HUDEP-2 (cell line): Measurements from ENCODE around the gene ARHGAP26.
A peak's percentile ranks its signal among the peaks of the same experiment; 100 is the strongest.

Experiments used
- DNase-seq, 76 experiments: peaks; one replicate each; lab custom pipeline; 2025; ENCODE audit not compliant: unreplicated experiment in 76 of 76; lab: John Stamatoyannopoulos, UW

Gene ARHGAP26

DNA sequence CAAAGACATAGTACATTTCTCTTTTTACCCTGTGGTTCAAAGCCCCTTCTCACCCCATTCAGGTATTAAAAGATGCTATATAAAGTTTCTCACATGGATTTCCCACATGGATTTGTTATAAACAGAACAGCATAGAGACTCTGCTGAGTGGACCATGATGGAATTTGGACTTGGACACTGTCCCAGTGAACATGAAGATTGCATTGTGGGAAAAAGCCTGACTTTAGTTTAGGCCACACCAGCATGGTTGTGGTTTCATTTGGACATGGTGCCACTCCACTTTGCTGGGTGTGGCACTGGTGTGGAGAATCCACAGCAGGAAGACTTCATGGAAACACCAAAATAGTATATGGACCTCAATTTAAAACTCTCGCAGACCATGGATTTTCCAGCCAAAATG is 124.6 kb downstream of the ARHGAP26 start:
- DNase-seq: no peak

DNA sequence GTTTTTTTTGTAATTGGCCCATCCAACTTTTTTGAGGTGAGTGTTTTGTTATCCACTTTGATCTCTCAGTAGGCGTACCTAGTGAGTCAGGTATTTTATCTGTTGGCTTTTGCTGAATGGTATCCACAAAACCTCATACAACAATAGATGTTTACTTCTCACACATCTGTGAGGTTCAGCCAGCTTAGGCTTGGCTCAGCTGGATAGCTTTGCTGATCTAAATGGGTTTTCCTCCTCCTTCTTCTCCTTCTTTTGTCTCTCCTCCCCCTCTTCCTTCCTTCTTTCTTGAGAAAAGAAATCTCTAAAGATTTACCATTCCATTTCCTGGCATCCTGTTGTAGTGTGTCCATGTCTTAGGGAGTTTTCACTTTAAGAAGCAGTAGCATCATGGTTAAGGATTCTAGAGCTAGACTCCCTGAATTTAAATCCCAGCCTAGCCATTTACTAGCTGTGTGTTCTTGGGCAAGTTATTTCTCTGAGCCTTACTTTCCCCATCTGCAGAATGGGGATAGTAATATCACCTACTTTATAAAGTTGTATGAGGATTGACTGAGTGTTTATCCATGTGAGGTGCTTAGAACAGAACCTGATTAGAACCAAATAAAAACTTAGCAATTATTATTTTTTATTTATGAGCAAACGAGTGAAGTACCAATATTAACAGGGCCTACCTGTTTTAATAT is 126.3 kb downstream of the ARHGAP26 start:
- no peak for DNase-seq

DNA sequence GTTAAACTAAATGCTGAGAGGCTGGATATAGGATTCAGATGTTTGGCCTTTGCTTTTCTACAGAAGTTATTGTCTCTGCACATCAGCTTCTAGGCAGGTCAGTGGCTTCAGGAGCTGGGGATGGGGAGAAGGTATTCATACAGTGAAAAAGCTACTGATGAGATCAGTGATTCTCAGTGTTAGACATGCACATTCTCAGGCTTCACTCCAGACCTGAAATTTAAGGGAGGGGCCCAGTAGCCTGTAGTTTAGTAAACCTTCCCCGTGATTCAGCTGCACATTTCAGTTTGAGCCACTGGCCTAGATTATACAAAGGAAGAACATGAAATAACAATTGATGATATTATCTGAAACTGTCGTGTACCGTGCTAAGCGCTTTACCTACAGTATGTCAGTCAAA is 127.2 kb downstream of the ARHGAP26 start:
- no peak for DNase-seq

DNA sequence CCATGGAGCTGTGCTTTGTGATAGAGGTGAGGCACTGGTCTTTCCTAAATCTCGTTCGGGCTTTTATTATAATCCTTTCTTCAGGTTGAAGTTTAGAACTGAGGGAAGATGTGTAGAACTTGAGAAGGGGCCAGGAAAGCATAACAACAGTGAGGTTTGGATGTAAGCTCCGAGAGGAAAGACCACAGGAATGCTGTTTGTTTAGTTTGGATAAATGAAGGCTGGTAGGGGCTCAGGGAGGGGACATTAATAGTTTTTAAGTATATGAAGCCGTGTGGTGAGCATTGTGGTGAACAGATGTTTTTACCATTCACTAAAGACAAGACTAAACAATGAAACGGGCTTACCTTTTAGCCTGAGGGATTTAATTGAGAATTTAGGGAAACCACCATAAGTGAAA is 130.8 kb downstream of the ARHGAP26 start:
- DNase-seq: peak in 1 of 76 experiments; percentile 3

DNA sequence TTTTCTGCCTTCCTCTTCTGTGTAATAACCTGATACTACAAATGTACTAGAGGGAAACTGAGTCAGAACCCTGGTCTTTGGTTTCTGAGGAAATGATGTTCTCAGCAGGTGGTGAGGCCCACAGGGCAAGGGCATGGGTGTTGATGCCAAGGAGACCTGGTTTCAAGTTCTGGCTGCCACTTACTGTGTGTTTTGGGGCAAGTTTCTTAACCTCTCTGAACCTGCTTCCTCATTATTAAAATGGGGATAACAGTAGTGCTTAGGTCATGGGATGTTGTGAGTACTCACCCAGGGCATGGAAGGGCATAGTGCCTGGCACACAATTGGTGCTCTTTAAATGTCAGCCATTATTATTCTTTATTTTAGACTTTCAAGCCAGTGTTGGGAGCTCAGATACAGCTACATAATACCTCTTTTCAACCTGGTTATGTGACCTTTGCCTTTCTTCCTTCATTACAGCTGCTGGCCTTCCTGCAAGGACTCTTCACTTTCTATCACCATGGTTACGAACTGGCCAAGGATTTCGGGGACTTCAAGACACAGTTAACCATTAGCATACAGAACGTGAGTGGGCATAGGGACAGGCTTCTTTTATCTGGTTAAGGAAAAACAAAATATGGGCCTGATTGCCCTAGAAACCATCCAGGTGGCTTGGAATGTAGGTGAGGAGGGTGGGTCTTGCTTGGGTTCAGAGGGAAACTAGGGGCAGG is 131.5 kb downstream of the ARHGAP26 start:
- DNase-seq: no peak

DNA sequence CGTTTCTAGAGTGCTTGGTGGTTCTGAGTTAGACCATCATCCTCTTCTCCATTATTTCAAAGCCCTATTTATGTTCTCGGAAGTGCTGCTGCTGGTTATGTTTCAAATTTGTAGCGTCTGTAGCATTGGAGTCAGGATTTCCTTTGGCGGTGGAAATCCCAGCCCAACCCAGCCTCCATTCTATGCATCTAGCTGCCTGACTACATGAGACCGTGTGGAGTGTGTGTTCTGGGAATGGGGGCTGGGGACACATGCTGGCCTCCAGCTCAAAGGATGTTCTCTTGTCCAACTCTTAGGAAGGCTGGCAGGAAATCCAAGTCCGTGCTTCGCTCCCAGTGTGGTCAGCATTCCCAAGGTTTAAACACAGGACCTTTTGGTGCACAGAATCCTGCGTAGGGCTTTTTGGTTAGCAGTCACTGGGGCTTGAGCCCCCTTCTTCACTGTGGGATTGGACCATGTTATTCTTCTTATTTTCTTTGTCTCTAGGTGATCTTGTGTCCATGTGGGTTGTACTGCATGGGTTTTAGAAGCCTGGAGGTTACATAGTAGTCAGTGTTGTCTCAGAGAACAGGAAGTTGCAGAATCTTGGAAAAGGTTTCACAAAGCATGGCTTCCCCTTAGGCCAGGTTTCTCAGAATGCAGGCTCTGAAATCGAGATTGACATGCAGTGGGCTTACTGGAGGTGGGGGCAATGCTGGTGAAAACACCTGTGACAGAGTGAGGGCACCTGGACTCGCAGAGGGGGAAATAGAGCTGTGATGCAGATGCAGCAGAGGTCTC is 132.2 kb downstream of the ARHGAP26 start:
- DNase-seq: no peak

DNA sequence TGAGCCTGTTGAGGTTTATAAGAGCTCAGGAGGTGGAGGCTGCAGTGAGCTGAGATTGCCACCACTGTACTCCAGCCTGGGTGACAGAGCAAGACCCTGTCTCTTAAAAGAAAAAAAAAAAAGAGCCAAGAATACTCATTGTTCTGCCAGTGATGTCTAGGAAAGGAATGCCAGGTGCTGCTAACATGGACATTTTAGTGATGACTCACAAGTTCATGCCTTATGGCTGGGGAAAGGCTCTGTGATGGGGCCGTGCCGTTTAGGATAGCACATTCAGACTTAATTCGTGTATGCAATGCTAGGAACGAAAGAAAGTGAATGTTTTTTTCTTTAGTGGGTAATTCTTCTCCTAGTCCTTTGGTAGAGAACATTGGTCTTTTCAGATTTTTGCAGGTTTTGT is 134.2 kb downstream of the ARHGAP26 start:
- no peak for DNase-seq

DNA sequence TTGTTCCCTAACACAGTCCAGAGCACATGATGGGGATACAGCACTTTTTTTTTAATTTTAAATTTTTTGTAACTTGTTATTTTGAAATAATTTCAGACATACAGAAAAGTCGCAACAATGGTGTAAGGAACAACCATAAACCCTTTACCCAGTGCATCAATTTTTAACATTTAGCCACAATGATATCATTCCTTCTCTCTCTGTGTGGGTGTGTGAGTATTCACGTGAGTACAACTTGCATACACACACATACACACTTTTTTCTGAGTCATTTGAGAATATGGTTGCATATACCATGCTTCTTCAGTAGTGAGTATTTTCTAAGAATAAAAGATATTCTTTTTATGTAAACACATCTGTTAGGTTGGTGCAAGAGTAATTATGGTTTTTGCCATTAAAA is 135.2 kb downstream of the ARHGAP26 start:
- DNase-seq: no peak

DNA sequence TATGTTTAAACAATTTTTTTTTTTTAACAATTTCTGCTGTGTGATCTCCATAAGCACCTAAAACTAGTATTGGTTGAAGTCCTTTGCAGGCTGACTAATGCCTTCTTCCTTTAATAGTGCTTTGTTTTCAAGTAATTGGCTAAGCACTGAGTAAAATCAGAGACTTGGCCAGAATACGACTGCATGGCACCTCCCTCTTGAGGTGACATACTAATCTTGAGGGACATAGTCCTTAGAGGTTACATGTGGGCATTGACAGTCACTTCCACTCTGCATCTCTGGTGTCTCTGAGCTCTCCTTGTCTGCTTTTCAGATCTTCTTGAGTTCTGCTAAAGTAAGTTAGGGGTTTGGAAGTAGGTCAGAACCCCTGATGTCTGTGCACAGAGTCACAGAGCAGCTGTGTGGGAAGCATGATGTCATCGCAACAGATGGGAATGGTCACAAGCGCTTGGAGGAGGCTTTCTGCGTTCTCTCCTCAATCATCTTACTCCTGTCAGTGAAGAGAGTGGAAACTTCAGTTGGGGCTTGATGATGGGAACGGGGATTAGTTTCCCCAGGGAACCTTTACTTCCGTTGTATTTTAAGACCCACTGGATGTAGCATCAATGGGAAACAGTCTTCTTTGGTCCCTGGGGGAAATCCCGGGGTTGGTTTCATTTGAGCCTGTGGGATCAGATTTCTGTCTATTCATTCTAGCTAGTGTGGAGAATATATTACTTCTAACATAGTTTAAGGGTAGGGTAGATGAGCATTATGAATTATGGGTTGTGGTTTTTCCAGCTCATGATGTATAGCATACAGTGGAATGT is 136.9 kb downstream of the ARHGAP26 start:
- DNase-seq: no peak

DNA sequence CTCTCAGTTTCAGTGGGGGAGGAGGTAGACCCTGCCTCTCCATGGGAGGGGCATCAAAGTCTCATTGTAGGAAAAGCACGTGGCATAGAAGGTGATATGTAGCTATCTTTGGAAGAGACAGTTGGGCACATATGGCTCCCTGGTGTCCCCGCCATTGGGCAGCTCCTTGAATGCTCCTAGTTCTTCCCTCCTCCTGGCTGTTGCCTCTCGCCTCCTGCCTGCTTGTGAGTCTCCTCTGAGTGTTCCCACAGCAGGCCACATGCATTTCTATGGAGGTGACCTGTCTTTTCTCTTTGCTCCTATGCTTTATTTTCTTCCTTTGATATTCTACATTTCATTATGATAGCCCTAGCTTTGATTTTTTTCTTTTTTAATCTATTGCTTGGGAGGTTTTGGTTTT is 138.5 kb downstream of the ARHGAP26 start:
- DNase-seq: no peak

DNA sequence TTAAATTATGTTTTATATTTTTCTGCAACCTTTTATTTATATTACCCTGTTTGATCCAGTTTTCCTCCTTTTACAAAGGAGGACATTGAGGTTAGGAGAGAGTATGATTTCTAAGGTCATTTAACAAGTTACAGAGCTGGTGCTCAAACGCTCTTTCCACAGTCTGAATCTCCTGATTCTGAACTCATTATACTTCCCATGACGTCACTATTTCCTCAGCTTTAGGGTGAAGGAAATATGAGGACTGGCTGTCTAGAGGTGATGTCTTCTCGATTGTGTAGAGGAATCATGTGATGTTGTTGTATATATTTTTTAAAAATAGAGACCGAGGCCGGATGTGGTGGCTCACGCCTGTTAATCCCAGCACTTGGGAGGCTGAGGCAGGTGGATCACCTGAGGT is 140.0 kb downstream of the ARHGAP26 start:
- no peak for DNase-seq

DNA sequence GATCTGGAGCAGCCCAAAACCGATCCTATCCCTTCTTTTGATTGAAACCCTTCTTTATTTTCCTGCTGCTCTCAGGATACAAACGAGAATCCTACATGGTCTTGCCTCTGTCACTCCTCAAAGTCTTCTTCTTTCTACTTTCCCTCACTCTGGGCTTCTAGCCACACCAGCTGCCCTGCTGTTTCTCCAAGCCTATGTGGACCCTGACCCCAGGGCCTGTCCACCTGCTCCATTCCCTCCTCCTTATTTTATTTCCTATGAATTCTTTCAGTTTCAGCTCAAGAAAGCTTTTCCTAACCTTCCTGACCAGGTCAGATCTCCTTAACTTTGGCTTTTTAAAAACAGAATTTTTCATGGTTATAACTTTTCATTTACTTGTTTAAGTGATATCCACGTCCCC is 141.0 kb downstream of the ARHGAP26 start:
- no peak for DNase-seq

DNA sequence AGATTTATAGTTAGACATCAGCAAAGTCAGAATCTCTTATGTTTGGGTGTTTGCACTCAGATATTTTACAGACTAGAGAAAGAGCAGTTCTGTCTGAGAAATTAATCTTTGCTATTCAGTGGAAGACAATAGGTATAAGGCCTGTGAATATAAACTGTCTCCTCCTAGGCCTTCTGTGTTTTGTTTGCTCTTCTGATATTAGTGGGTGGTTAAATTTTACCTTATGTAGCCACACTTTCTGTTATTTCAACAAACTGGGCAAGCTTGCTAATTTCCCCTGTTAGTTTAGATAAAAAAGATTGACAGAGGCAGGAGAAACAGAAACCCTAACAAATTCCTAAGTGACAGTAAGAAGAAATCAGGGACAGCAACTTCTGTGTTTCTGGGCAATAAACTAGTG is 141.6 kb downstream of the ARHGAP26 start:
- no peak for DNase-seq

DNA sequence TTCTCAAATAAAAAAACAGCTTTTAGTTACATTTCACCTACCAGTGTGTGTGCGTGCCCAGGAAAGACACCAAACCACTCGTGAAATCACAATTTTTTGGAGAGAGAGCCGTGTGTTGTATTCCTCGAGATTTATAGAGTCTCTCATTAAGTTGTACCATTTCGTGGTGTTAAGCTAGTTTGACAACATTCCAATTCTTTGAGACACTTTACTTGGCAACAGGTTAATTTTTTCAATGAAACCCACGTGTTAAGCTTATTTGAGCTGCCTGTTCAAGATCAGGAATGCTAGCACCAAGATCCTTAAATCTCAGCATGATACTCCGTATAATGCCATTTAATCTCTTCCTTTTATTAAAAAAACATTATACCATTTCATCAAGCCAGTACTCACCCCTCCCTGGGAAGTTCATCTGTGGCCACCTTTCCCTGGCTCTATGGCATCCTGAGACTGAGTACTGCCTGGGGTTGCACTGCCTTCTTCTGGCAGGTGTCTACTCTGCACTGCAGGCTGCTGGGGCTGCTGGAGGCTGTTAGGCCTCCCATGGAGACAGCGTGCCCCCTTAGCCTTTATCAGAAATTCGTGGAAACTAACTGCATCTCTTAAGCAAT is 143.7 kb downstream of the ARHGAP26 start:
- DNase-seq: no peak

DNA sequence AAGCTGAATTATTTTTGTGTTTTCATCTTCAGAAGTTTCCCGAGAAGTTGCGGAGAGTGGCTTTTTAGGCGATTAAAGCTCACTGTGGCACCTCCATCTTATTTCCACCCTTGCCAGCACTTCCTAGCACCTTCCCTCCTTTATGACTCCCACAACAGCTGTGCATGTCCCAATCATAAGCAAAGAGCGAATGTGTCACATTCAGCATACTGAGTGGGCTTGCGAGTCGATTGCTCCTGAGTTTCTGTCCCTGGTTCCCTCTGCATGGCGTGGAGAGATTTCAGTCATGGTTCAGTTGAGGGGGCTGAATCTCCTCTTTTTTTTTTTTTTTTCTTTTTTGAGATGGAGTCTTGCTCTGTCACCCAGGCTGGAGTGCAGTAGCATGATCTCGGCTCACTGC is 144.9 kb downstream of the ARHGAP26 start:
- no peak for DNase-seq

DNA sequence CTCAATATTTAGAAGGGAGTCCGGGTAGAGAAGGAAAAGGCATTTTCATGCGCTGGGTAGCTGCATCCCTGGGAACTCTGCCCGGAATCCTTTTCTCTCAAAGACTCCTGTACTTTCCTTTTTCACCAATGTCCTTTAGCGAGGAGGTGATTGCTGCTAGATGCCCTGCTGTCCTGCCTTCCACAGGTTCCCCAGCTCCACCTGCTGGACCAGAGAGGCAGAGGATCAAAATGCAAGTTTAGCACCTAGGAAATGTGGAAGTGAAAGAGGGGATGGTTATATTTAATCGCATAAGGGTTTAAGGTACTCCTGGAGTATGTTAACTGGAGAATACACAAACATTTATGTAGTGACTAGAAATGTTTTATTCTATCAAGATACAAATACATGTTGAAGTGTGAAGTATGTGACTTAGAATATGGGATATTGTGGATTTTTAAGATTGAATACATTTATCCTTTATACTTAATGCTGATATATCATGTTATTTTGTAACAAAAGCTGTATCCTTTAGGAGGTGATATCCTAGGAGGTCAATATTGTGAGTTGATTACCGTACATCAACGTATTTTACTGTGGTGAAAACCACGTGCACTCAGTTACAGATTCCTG is 145.7 kb downstream of the ARHGAP26 start:
- peak in 3 of 76 experiments; percentile 3 to 13 (median 10) for DNase-seq

DNA sequence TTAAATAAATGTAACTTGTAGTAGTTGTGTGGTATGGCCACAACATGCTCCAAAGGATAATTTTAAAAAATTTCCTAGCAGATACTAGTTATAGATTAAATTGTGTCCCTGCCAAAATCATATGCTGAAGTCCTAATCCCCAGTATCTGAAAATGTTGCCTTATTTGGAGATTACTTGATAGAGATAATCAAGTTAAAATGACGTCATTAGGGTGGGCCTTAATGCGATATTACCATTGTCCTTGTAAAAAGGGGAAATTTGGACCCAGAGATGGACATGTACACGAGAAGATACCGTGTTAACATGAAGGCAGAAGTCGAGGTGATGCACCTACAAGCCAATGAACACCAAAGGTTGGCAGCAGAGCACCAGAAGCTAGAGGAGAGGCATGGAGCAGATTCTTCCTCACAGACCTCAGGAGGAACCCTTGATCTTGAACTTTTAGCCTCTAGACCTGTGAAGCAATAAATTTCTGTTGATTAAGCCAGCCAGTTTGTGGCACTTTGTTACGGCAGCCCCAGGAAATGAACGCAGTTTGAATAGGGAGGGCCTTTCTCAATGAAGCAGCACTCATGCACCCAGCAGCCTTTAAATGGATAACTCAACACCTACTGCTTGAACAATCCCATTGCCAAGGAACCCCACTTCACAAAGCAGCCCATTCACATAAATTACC is 148.9 kb downstream of the ARHGAP26 start:
- no peak for DNase-seq

DNA sequence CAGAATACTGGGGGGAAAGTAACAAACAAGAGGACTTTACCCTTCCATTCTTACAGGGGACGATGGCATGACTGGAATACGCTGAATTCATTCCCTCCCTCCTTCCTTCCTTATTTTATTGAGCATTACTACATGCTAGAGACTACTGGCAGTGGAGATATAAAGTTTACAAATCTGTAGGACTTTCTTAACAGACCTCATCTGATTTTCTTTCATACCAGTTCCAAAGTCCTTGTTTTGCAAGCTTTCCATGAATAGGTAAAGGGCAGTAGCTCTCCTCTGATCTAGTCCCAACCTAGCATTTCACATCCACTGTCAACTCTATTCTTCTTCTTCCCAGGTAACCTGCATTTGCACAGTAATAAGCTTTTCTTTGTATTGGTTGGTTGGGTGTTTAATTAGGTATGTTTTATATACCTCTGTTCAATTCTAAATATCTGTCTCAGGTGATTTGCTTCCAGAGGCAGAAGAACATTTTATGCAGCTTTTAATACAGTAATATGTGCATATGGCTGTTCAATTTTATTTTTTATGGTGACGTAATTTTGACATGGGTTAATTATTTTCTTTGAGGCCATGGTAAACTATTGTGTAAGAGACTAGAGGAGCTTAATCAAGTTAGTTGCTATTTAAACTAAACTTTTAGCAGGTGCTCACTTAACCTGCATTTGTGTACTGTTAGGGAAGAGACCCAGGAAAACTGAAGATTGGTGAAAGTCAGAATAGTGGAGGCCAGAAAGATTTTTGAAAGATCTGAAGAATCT is 150.9 kb downstream of the ARHGAP26 start:
- DNase-seq: no peak
